AG09319 (cell line): ENCODE measurements around the gene LMBR1L.

Experiments used
- DNase-seq: peaks from one replicate; pipeline ENCODE4 v3.0.0-alpha.2; 2010; ENCODE audit warnings: low read depth; ENCODE audit errors: extremely low read depth
- CTCF ChIP-seq: IDR thresholded peaks from 2 replicates; pipeline ENCODE4 v1.5.1; 2011; ENCODE audit warnings: low read depth, mild to moderate bottlenecking, inconsistent platforms, low read length, moderate library complexity

The LMBR1L gene

GRCh38 chr12:49050507-49051372, 59.9 kb downstream of the LMBR1L start:
- no peak for TF ChIP-seq CTCF
- no peak for DNase-seq

- DNase-seq = no peak
- no peak for TF ChIP-seq CTCF
These were observed 61.0 kb downstream of the LMBR1L start for GRCh38 chr12:49049566-49050224.

- no peak for DNase-seq
- no peak for TF ChIP-seq CTCF
These were observed 61.7 kb downstream of the LMBR1L start for GRCh38 chr12:49048953-49049352.
